HG02840 (cell line): ENCODE measurements around the gene METTL8.

Source experiments
- ATAC-seq: cut with Tn5 transposase; IDR thresholded peaks from one replicate; pipeline ENCODE4 v1.9.1; 2021; ENCODE audit warnings: mild to moderate bottlenecking, moderate library complexity, moderate number of reproducible peaks; ENCODE audit not compliant: unreplicated experiment, low FRiP score

METTL8 gene

DNA sequence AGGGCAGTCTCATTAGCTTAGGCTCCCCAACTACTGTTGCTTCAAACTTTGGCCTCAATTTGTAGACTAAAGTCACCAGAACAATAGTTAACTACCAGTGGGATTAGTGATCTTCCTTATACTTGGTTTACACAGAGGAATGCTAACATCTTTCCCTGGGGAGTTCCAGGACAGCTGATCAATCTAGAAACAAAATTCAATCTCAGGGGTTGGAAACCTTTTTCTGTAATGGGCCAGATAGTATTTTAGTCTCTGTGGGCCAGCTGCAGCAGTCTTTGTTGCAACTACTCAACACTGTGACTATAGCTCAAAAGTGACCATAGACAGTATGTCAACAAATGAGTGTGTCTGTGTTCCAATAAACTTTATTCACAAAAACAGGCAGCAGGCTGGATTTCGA lies 85.7 kb downstream of the METTL8 start:
- ATAC-seq, result no peak

DNA sequence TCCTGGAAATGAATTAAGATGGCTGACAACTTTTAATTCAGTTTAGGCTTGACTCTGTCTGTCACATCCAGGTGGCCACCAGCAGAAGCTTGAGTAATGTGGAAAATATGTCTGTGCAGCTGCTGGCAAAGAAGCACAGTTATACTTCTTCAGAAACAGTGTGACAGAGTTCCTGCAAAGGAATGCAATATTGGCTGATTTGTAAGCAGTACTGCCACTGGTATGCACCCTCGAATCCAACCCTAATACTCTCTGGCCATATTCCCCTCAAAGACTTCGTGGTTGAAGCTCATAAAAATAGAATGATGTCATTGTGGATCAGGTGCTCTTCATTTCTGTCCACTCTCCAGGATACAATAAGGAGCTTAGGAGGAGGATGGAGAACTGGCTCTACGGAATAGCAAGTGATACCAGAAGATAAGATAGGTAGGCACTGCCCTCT lies 86.2 kb downstream of the METTL8 start:
- no peak for ATAC-seq

DNA sequence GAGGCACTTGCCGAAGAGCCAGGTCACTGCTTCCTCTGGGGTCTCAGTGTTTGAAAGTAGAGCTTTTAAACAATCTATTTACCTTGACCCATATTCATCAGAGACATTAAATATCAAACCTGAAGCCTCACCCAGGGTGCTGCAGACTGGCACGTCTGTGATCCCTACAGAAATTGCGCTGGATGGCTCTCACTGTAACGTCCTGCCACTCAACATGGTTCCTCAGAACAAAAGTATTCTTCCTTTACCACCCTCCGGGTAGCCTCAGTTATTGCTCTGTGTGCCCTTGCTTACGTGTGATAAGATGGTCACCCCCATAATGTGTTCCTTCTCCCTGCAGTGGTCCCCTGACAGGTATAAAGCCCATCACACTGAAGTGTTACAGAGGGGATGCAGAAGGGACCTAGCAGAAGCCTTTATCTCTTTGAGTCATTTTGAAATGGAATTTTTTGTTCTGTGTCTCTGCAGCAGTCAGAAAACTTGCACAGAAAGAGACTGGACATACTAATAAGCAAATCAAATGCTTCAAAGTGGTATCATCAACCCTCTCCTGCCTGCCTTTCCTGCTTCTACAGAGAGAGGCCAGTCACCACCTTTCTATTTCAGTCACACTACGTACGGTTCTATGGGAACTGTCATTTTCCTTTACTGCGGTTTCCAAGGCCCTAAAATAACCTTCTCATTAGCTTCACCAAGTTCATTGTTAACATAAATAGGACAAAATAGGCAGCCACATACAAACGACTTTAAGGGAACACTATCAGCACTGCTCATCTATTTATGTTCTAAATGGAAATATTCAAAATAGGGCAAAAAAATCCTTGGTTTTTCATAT lies 86.8 kb downstream of the METTL8 start:
- no peak for ATAC-seq

DNA sequence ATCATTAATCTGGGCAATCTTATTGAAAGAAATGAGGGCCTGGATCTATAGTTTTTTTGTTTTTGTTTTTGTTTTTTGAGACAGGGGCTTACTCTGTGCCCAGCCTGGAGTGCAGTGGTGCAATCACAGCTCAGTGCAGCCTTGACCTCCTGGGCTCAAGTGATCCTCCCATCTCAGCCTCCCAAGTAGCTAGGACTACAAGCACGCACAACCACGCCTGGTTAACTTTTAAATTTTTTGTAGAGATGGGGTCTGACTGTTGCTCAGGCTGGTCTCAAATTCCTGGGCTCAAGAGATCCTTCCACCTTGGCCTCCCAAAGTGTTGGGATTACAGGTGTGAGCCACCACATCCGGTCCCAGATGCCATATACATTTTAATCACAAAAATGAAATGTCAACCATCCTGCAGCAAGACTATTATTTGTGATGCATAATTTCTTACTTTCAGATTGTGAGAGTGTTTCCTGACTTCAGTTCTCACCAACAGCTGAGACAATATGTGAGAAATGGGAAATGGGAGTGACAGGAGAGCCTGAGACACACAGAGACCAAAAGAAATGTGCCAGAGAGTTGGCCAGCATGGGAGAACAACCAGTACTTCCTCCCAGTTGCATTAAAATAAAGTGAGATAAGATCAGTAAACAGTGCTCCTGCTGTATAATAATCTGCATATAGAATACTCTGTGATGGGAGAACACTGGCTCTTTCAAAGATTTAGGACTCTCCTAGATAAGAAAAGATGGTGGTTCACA lies 87.6 kb downstream of the METTL8 start:
- ATAC-seq, result no peak

DNA sequence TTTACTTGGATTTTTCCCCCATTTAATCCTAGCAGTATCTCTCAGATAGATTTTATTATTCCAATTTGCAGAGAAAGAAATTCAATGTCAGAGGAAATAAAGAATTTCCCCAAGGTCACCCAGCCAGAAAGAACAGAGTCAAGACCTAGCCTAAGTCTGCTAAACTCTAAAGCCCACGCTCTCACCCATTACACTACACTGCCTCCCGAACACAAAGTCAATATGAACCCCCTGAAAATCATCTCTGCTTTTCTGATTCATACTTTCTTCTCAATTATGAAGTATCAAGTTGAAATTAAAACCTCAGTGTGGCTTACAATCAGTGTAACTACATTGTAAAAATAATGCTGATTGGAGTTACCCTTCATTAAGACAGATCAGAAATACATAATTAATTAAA lies 89.6 kb downstream of the METTL8 start:
- no peak for ATAC-seq

DNA sequence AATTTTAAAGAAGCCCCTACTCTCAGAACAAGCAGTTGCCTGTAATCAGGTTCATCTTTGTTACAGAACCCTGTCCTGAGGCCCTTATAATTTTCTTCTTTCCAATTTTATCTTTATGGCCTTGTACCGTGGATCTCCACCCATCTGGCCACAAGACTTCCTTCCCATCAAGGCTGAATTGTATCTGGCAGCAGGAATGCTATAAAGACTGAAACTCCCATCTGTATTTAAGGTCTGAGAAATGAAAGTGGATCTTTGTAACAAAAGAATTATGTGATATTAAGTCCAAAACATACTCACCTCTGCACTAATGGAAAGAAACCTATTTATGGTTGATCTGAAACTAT lies 91.8 kb downstream of the METTL8 start:
- ATAC-seq, result no peak

DNA sequence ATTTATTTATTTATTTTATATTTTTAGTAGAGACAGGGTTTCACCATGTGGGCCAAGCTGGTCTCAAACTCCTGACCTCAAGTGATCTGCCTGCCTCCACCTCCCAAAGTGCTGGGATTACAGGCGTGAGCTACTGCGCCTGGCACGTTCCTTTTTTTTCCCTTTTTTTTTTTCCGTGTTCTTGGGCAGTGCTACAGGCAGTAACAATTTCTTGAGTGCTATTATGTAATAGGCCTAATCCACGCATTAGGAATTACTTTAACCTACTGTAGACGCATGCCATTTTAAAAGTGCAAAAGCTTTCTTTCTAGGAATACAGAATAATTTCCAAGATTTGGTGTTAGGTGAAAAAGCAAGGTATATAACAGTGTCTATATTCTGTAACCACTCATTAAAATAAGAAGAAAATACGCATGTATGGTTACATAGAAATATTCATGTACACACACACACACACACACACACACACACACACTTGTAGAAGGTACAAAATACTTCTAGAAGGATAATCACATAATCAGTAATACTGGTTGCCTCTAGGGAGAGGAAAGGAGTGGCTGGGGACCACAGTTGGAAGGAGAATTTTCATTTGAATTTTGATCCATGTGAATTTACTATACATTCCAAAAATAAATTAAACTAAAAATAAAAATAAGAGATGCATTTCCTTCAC lies 92.3 kb downstream of the METTL8 start:
- ATAC-seq, result no peak

DNA sequence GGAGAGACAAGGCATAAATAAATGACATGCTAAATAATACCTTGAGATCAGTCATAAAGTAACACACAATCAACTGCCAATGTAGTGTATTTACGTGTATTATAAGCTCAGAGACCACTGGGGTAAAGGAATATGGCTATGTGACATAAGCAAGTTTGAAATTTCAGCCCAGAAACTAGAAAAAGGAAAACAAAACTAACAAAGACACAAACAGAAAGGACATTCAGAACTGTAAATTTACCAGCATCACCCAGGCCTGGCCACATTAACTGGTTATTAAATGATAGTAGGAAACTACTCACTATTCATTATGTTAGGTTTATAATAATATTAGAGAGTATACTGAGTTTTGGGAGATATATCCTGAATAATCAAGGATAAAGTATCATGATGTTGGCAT lies 98.8 kb downstream of the METTL8 start:
- ATAC-seq, result no peak

DNA sequence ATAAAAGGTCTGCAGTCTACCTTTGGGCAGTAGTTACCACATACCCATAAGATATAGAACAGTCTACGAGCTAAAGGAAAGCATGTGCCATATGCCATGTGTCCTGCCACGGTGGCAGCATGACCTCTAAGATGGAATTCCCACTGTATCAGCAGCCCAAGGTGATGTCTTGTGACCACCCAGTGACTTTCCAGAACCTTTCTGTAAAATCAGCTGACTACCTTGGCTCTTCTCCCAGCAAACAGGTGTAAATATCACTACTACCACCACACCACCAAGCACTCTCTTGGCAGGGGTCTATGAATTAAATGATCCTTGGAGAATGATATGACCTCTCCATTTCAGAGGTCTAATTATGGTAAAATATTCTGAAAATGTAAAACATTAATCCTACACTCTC lies 99.6 kb downstream of the METTL8 start:
- no peak for ATAC-seq

DNA sequence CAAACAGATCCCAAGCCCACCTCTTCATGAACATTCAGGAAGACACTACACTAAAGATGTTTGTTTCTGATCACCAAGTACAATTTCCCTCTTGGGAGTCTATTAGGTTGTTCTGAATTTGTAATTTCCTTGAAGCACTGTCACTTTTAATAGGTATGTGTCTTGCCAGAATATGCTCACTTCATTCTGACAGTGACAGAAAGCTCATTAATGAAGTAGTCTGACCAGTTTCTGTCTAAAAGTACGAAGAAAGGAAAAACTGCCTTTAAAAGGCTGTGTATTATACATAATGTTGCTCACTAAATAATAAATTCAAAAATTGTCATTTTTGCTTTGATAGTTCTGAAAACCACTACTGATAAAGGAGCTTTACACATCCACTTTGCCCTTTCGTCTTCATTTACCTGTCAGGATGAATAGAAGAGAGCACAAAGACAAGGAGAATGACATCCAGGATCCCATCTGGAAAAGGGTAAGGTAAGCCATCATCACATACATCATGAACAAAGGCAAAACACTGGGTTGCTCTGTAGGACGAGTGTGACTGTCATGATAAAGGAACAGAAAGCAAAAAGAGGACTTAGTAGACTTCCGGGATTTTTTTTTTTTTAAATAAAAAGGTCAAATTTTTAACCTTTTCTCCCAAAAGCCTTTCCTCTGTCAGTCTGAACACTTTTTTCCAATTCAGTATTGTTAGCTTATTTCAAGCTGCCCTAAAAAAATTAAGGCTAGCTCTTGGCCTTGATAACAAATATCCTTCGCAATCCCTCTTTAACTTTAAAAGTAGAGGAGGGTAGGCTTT lies 103.4 kb downstream of the METTL8 start:
- no peak for ATAC-seq

DNA sequence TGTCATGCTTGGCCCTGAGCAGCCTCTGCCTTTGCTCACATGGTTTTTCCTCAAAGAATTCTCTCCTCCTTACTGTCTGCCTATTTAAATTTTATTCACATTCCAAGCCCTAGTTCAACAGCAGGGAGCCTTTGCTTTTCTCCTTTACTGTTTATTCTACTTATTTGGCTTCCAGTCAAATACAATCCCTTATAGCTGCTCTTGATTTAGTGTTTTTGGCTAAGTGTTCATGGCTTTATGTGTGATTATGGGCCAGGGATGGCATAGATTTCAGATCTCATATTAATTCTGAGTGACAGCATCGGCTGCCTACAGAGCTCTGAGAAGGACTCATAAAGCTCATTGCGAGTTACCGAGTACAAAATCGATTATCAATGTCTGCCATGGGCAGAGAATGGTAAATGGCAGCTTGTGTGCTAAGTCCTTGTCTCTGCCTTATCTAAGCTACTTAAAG lies 106.7 kb downstream of the METTL8 start:
- no peak for ATAC-seq

DNA sequence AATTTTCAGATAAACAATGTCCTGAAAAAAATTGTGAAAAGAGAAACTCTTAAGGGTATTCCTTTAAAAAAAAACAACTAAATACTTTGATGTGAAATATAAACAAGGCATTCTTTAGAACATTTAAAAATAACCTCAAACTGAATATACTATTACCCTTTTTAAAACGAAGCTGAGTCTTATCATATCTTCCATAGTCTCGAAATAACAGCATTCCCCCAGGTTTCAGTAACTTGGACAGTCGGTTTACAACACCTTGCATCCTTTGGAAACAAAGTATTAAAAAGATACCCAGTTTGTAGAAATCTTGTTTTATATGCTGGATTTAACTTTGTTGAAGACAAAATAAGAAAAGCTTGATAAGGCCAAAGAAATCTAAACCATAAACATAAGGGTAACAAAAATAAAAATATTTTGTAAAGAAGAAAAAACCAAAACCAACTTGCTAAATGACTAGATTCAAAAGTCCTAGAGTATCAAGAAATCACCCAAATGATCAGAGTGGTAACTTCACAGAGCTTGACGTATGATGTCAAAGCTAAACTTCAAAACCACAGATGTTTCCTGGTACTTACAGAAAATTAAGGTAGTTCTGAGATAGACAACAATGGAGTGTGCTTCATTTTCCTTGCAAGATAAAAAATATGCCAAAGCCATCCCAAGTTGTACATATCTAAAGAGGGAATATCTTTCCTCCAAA lies 107.8 kb downstream of the METTL8 start:
- ATAC-seq, result no peak

DNA sequence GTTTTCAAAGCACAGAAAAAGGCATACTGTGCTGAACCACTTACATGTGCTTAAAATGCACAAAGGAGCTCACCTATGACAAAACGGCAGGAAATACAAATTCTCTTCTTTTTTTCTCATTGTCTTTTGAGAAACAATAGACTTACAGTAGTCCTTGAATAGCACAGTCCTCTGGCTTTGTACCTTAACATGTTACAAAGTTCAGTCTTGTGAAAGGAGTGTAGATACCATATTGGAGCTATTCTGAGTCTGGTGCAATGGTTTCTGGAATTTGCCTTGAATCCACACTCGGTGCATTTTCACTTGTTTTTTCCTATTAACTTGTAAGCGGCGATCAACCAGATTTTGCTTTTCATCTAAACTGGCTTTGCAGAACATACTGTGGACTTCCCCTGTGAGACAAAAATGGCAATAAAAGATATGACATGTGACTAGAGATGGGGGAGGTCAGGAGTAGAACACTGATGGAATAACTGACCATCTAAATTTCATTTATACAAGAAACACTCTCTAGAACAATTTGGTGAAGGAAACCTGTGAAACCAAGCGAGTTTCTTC lies 109.7 kb downstream of the METTL8 start:
- no peak for ATAC-seq

DNA sequence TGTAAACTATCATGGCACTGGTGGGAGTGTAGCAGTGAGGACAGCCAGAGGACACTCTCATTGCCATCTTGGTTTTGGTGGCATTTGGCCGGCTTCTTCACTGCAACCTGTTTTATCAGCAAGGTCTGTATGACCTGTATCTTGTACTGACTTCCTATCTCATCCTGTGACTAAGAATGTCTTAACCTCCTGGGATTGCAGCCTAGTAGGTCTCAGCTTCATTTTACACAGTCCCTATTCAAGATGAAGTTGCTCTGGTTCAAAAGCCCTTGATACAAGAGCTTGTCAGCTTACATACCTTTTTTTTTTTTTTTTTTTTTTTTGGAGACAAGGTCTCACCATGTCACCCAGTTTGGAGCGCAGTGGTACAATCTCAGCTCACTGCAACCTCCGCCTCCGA lies 110.9 kb downstream of the METTL8 start:
- ATAC-seq, result no peak

DNA sequence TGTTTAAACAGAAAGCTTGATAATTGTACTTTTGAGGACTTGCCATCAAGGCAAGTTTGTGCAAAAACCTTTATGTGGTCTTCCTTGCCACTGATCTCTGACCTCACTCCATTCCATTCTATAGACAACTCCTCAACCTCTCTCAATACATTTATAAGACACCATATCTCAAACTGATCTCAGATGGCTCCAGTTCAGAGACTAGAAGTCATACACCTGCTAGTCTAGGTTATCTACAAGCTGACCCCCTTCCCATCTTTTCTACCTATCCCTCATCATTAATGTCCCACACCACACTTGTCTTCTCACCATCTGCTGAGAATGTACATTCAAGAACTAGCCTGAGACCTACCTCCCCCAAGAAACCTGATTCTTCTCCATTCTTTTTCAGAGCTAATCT lies 113.1 kb downstream of the METTL8 start:
- ATAC-seq, result no peak

DNA sequence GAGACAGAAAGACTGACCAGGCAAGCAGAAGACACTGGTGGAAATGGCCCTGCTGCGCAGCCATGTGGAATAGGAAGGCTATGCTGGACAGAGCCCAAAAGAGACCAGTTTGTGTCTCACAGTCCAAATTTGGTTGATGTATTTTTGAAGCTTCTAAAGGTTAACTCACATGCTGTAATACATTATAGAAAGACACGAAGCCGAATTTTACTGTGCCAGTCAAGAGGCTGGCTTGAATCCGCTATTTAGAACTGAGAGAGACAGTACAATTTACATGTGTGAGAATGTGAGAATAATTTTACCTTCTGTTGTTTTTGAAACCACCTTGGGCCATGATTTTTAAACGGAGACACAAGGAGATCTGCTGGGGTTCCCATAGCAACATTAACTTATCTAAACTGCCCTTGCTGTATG lies 113.6 kb downstream of the METTL8 start:
- ATAC-seq, result peak; percentile 25

DNA sequence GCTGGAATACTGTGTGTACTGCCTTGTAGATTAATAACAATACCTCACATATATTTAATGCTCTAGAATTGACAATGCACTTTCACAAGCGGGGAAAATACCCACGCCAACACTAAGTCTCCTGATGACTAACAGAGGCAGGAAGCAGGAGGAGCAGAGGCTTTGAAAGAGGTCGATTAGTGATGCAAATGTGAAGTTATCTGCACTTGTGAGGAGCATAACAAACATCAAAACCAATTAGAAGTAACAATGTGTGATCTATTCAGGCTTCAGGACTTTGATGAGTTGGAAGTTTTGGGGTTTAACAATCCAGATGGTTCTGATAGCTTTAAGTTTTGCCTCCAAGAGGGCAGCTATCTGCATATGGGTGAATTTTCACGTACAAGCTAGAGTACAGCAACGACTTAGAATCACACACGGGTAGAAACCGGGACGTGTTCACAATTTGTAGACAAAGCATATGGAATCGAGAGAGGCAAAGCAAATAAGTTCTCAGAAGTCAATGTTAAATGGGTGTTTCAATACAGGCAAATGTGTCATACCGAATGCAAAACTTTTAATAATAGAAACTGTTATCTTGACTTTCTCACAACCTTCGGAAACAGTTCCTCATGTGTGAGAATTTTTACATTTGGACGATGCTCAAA lies 114.5 kb downstream of the METTL8 start:
- ATAC-seq, result peak; percentile 47

DNA sequence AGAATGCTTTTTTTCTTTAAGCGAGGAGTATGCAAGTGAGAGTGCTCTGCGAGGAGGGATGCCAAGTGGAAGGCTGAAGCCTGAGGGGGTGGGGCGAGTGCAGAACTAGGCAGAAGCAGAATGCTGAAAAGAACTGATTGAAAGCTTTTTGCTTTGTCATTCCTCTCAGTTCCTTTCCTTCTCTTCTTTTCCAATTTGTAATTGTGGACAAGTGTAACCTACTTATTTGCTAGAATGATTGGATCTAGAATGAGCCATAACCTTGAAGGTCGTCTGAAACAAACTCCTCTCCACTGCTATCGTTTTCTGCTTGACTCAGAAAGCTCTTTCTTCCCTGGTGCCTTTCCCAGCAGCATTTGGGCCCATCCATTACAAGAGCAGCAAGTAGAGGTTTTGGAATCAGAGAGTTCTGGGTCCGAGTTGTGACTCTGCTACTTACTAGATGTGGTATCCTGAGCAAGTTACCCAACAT lies 115.3 kb downstream of the METTL8 start:
- ATAC-seq, result no peak
